ENCODE measurements around the gene GAP43.
"Not testable (repeated sequence)": the region's sequence is repeated elsewhere in the genome, so short reads cannot be mapped to it uniquely, and the experiment has no call there.

The GAP43 gene

DNA sequence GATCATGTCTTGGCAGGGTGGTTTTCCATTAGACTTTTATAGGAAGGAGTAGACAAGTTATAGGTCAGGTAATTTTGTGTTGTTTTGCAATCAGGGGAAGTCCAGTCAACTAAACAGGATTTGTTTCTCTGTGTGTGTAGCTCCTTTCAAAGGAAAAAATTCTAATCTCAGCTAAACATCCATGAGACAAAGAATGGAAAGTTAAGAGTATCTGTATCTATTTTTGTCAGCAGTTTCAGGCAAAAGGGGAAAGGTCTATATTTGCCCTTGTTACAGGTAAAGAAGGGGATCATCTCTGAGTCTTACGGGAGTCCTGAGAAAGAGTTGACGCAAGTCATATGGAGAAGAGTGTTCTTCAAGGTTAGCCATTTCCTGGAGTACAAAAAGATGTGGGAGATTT is 79.3 kb downstream of the GAP43 start:
- no peak for DNase-seq

DNA sequence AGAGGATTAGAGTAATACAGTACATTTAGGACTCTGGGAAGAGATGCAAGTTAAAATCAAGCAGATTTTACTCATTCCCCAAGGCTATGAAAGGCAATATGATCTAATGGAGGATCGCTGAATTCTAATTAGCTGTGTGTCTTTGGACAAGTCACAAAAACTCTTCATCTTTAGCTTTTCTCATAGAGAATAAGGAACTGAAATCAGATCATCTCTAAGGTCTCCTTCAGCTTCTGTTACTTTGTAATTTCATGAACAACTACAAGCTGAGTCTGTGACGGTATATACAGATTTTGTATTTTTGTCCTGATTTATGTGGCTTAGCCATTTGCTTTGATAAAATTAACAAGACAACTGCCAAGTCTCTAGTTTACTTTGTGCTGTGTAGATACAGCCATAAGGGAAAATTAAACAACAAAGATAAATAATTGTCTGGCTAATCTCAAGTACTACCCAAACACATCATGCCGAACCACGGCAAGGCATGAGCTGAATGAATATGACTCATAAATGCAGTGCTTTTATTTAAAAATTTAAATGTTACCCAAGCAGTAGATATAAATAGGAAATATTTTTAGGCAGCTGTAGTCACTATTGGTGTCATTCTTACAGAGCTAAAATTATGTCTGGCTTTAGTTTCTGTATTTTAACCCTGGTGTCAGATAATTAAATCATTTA is 81.5 kb downstream of the GAP43 start:
- DNase-seq, result no peak

DNA sequence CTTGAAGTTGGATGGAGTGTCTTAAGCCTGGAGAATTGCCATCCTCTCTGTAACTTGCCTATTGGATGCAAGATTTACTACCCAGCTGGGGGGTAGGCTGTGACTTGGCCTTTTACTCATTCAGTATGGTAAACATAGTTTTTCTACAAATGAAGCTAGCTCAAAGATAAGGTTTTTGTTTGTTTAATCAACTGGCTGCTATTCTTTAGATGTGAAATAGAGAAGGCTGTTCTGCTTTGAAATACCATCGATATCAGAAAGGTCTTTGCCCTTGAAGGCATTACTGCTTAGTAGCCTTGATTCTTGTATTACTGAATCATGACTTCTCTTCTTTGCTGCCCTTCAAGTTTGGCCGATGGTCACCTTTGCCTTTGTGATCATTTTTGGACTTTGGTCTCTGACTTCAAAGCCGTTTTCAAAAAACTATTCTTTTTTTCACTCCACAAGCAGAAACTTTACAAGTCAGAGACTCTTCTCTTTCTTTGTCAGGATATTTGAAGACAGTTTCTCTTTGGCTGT is 83.1 kb downstream of the GAP43 start:
- DNase-seq, result no peak

DNA sequence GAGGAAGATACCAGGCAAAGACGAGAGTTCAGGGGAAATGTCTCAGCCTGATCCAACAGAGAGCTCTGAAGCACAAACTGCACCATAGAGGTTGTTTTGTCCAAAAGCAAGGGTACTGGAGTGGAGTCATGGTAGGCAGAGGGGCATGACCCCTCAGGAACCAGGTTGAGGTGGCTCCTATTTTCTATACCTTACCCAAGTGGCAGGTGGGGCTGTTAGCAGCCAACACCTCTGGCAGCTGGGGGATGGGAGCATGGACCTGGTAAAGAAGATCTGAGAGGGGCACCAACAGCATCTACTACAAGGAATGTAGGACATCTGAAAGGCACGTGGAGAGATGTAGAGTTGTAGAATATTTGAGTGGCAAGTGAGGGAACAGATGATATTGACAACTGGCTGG is 85.2 kb downstream of the GAP43 start:
- DNase-seq, result no peak

DNA sequence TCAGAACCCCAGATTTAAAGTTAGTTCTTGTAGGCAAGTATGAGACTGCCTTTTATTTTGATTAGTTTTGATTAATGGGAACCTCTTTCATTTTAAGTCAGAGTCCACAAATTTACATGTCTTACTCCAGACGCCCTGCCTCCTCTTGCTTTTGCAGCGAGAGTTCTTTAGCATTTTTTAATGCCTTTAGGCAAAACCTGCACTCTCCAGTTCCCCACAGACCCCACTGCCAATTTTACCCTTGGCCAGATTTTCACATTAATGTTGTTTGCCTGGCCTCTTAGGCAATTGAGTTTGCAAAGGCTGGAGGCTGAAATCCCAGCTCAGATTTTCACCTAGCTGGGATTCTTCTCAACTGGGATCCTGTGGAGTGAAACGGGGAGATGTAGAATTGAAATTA is 85.8 kb downstream of the GAP43 start:
- DNase-seq, result no peak

DNA sequence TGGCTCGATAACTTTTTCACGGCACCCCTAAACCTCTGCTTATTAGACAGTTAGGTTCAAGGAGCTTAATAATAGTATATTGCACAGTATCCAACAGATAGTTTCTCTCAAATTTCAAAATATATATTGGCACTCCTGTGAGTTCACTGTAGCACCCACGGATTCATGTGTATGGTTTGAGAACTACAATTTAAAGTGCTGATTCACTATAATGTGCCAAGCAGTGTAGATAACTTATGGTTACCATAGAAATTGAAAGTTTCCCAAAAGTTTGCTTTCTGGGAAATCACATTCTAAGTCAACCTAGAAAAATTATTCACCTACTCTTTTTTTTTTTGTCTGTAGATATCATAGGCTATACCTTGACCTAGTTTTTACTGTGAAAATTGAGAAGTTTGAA is 86.6 kb downstream of the GAP43 start:
- DNase-seq, result no peak

DNA sequence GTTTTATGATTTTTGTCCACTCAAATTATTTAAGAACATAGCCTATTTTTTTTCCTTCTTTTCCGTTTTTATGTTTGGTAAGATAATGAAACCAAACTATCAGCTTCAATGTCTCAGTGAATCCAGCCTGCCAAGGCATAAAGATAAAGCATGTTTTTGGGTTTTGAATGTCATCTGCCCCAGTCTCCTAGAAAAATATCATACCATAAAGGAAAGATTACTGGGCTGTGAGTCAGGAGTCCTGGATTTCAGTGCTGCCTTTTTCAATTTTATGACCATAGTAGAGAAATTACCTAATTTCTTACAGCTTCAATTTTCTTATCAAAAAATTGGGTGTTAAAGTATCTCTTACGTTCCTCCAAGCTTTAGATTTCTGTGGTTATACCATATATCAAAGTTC is 87.5 kb downstream of the GAP43 start:
- DNase-seq, result no peak

DNA sequence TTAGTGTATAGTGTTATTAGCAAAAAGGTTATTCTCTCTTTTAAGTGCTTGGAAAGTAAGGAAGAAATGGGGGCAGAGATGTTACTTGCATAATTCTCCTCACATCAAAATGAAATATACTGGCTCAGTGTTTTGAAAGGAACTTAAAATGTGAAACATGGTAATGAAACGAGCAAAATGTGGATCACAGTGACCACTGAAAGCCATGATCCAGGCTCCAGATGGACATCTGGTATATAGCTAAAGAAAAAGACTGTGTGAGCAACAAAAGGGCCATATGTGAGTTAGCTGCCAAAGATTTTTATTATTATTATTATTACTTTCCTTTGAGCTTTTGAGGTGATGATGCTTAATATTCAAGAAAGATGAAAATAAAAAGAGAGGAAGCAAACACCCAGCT is 89.6 kb downstream of the GAP43 start:
- DNase-seq, result no peak

DNA sequence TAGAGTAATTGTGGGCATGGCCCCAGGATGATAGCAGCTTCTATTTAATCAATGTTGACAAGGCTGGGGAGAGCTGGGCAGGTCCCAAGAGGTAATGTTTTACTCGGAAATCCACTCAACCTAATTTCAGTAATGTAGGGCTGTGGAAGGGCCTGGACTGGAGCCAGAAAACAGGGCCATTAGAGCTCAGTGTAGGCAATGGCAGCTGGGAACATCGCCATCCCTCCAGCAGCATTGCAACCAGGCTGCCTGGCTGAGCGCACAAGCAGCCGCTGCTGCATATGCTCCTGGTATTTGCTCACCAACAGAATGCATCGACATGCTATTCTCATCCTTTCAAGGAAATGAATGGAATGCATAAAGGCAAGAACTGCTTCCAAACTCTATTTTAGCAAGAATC is 90.0 kb downstream of the GAP43 start:
- no peak for DNase-seq

DNA sequence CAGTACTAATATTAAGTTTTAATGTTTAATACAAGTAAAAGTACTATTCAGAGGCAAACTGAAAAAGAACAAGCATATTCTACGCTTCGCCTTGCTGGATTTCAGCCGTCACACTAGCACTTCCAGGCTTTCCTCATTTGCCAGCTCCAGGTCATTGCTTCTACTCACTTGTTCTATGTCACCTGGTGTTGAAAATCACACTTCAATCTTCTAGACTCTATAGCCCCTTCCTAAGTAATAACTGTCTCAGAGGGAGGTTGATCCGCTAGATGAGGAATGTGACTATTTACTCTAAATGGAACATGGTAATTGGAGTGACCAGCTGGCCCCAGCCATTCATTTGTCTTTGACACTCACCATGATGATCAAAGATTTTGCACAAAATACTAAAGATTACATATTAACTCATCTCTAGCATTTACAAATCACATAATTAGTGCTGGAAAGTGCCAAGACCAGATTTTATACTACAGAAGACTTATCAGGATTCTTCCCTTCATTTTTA is 92.0 kb downstream of the GAP43 start:
- no peak for DNase-seq

DNA sequence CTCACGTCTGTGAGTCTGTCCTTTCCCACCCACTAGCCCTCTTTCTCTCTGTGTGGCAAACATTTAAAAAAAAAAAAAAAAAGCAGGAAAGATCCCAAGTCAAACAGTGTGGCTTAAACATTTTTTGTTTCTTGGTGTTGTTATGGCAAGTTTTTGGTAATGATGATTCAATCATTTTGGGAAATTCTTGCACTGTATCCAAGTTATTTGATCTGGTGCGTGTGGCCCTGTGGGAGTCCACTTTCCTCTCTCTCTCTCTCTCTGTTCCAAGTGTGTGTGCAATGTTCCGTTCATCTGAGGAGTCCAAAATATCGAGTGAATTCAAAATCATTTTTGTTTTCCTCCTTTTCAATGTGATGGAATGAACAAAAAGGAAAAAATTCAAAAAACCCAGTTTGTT is 97.7 kb downstream of the GAP43 start:
- DNase-seq, result no peak

DNA sequence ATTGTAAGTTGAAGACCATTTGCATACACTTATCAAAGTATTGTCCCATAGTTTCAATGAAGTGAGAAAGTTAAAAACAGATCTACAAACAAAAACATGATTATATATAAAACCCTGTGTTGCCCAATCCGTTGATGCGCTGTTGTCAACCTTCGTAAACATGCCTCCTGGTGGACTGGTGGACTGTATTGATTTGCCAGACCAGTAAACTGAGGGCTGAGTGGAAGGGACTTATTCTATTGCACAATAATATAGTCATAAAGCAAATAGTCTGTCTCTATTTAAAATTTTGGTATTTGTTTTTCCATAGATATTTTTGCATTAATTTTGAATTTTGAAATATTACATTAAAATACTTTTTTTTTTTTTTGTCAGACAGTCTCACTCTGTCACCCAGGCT is 102.5 kb downstream of the GAP43 start:
- no peak for DNase-seq

DNA sequence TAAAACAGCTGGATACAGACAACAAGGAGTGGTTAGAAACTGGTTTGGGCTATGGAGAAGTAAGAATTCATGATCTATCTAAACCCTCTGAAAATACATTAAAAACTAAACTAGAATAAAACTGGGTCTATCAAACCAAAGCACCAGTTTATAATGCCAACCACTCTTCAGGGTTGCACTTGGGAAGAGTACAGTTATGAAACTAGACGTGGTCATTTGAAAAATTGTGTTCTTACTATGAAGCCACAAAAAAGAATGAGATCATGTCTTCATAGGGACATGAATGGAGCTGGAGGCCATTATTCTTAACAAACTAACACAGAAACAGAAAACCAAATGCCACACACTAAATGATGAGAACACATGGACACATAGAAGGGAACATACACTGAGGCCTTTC is 103.8 kb downstream of the GAP43 start:
- no peak for DNase-seq

DNA sequence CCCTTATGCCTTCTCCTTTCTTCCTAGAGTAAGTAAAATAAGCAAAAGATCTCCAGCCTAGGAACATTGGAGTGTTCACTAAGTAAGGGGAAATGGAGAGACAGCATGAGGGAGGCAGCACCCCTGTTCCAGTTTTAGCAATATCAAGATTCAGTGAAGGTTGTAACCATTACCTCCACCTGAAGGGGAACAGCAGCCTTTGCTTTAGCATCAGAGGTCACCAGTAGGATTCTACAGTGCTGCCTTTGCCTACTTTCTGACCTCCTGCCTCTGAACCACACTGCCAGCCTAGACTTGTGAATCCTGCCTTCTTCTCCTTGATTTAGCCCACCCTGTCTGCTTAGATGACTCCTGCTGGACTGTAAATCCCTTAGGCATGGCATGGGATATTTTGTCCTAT is 104.7 kb downstream of the GAP43 start:
- no peak for DNase-seq

DNA sequence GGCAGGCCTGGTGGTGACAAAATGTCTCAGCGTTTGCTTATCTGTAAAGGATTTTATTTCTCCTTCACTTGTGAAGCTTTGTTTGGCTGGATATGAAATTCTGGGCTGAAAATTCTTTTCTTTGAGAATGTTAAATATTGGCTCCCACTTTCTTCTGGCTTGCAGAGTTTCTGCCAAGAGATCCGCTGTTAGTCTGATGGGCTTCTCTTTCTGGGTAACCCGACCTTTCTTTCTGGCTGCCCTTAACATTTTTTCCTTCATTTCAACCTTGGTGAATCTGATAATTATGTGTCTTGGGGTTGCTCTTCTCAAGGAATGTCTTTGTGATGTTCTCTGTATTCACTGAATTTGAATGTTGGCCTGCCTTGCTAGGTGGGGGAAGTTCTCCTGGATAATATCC is 113.0 kb downstream of the GAP43 start:
- DNase-seq, result not testable (repeated sequence)

DNA sequence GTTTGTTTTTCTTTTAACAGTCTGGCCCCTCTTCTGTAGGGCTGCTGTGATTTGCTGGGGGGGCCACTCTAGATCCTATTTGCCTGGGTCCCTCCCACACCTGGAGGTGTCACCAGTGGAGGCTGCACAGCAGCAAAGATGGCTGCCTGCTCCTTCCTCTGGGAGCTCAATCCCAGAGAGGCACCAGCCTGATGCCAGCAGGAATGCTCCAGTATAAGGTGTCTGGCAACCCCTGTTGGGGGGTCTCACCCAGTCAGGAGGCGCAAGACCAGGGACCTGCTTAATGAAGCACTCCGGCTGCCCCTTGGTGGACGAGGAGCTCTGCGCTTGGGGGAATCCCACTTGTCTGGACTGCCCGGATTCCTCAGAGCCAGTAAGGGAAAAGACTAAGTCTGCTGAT is 118.3 kb downstream of the GAP43 start:
- DNase-seq, result no peak

DNA sequence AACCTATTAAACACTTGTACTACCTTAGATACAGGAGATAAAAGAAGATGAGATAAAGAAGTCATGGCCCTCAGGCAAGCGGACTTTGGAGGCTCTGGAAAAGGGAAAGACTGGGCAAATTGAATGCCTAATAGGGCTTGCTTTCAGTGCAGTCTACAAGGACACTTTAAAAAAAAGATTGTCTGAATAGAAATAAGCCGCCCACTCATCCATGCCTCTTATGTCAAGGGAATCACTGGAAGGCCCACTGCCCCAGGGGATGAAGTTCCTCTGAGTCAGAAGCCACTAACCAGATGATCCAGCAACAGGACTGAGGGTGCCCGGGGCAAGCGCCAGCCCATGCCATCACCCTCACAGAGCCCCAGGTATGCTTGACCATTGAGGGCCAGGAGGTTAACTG is 121.2 kb downstream of the GAP43 start:
- DNase-seq, result not testable (repeated sequence)

DNA sequence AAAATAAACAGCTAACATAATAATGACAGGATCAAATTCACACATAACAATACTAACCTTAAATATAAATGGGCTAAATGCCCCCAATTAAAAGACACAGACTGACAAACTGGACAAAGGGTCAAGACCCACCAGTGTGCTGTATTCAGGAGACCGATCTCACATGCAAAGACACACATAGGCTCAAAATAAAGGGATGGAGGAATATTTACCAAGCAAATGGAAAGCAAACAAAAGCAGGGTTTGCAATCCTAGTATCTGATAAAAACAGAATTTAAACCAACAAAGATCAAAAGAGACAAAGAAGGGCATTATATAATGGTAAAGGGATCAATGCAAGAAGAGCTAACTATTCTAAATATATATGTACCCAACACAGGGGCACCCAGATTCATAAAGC is 129.7 kb downstream of the GAP43 start:
- DNase-seq, result not testable (repeated sequence)

DNA sequence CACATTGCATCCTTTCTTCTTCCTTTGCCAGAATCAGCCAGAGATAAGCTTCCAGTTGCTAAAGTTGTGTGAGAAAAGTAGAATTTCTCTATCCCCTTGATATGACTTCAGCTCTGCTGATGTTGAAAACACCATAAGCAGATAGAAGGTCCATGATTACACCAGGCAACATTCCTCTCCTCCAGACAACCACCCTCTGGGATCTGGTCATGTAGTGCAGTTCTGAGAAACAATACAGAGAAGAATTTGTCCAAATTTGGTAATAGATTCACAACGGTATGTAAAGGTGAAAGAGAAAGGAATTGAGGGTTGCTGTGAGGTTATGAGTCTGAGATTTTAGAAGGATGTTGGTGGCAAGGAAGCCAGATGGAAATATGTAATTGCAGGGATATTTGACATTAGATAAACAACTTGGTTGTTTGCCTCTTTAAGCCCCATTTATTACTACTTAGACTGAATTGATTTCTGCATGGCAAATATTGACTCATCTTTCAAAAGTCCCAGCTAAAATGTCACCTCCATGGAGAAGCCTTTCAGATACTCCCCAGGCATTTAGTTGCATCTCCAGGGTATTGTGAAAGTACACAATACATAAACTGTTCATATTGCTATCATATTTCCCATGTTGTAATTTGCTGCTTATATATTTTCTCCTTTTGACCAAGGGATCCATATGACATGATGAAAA is 134.9 kb downstream of the GAP43 start:
- DNase-seq, result no peak

DNA sequence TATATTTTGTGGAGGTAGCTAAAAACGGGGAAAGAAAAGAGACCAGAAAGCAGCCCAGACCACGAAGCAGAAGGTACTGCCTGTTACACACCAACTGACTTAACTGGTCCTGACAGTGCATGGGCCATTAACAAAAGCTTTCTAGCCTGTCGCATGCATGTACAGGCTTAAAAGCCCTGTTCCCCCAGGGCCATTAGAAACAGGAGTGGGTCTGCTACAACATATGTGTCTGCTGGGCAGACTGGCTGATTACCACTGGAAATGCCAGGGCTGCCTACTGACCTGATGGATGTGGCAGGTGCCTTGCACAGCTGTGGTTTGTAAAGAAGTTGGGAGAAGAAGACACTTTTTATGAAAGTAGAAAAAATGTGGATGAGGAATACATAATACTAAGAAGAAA is 137.4 kb downstream of the GAP43 start:
- no peak for DNase-seq

DNA sequence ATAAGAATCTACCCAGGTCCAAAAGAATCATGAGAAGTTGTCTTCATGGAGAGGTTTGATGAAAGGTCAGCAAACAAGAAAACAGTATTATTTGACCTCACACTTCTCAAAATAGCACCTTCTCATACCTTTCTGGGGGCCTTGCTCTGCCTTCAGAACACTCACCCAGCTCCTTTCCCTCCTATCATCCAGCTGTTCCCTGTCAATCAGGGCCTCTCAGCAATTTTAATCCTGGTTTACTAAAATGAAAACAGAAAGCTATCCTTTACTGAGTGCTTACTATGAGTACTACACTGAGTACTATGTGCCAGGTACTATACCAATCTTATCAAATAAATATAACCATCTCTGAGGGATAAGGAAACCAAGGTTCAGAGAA is 138.6 kb downstream of the GAP43 start:
- DNase-seq, result no peak

DNA sequence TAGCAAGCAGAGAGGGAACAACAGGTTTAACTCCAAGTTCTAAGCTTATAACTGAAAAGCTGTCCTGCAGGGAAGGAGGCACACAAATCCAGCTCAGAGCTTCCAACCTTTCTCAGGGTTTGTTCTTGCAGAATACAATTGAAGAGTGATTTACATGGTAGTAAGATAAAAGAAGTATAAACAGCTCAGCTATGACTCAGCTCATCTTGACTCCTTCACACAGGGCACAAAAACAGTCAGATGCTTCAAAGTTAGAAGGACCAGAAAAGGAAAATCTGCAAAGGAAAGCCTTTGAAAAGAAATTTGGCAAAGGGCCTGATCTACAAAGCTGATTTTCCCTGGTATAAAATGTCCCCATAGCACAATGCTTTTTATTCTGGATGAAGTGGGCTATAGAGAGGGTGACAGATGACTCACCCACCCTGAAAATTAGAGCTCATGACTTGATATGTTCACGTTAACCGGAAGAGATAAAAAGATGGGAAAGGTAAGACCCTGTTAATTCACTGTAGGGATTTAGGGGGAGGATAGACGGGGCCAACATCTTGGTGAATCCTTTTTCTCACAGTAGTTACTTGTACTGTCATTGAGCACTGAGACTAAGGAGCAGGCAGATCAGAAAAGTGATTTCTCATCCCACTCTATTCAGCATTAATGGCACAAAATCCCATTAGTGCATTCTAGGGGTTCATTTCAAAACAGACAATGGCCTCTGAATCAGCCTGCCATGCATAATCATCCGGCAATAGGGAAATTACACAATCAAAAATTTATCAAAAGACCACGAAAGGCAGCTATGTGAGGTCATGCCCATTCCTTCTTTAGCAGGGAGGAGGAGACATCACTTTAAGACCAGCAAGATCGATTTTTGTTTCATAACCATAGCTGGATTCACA is 143.5 kb downstream of the GAP43 start:
- DNase-seq, result no peak

DNA sequence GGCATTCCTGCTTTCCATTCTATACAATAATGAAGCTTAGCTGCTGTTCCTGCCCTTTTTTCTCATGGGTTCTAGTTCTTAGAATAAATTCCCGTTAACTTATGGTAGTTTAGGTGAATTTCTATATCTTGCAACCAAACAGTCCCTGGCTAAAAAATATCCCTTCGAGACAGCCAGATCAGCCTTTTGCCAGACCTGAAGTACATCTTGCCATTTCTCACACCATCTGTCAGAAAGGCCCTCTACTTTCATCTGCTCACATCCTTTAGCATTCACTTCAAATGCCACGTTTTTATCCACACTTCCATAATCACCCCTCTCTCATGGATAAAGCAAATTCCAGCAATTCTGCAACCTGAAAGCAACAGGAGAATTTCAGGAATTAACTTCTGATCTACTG is 145.4 kb downstream of the GAP43 start:
- no peak for DNase-seq

Measured in stimulated activated CD4-positive, alpha-beta T cell treated with anti-CD3 and anti-CD28 coated beads, Interleukin-4, amount 100 ng/mL, for 1 hour (primary cell).